ENCODE results near the gene M1AP.

M1AP gene

DNA sequence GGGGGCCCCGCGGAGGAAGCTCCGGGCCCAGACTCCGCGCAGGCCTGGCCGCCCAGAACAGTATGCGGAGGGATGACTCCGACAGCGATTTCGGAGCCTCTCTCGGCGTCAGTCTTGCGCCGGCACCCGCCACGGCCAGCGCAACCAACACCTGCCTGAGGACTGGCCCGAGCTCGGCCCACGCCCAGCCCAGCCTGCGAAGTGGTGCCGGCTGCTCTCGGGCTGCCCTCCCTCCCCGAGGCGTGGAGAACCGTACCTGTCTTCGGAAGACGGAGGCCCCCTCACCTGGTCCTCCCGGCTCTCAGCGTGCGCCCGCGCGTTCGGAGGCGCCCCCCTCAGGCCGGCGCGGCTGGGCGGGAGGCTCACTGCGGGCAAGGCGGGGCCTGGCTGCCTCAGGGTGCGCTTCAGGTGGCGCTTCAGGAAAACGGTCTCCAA, at the start of gene M1AP:
Gene M1AP (minus strand): TSS at position 322 of the 435 bp plus-strand sequence. CDS start 8,055 bp downstream, outside the sequence.
- no peak for DNase-seq (ENCODE audit: insufficient read length, low spot score)
- no peak for FAIRE-seq
- TF ChIP-seq, protein P1, sequence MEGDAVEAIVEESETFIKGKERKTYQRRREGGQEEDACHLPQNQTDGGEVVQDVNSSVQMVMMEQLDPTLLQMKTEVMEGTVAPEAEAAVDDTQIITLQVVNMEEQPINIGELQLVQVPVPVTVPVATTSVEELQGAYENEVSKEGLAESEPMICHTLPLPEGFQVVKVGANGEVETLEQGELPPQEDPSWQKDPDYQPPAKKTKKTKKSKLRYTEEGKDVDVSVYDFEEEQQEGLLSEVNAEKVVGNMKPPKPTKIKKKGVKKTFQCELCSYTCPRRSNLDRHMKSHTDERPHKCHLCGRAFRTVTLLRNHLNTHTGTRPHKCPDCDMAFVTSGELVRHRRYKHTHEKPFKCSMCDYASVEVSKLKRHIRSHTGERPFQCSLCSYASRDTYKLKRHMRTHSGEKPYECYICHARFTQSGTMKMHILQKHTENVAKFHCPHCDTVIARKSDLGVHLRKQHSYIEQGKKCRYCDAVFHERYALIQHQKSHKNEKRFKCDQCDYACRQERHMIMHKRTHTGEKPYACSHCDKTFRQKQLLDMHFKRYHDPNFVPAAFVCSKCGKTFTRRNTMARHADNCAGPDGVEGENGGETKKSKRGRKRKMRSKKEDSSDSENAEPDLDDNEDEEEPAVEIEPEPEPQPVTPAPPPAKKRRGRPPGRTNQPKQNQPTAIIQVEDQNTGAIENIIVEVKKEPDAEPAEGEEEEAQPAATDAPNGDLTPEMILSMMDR (IDR thresholded peaks at IDR 0.05; ENCODE audit: insufficient read depth, missing control alignments) = no peak

- TF ChIP-seq, protein P1 (IDR thresholded peaks at IDR 0.05; ENCODE audit: insufficient read depth, missing control alignments) = no peak
- DNase-seq (ENCODE audit: insufficient read length, low spot score) = no peak
- no peak for FAIRE-seq
Observed at GRCh38 chr2:74696829-74697228, 48.7 kb upstream of the M1AP start.

GRCh38 chr2:74695663-74696062, 47.5 kb upstream of the M1AP start:
- DNase-seq (ENCODE audit: insufficient read length, low spot score) (no peak), FAIRE-seq (no peak)
- TF ChIP-seq, protein P1 (IDR thresholded peaks at IDR 0.05; ENCODE audit: insufficient read depth, missing control alignments) = no peak

- DNase-seq (ENCODE audit: insufficient read length, low spot score) (no peak), FAIRE-seq (no peak)
- TF ChIP-seq, protein P1 (IDR thresholded peaks at IDR 0.05; ENCODE audit: insufficient read depth, missing control alignments) = no peak
Observed at GRCh38 chr2:74694281-74694680, 46.2 kb upstream of the M1AP start.

DNA sequence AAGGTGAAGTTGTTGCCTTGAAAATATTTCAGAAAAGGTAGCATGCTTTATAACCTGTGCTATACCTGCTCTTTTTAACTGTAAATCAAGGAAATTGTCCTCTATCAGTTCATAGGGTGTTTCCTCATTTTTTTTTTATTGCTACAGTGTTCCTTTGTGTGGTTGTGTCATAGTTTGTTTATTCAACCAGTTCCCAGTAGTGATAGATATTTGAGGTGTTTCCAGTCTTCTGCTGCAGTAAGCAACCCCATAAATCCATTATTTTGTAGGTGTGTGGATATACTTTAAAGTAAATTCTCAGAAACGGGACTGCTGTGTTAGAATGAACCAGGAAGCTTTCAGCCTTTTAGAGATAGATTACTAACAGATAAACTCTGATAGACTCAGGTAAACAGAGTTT, 45.5 kb upstream of the M1AP start:
- TF ChIP-seq, protein P1 (IDR thresholded peaks at IDR 0.05; ENCODE audit: insufficient read depth, missing control alignments) = no peak
- DNase-seq (ENCODE audit: insufficient read length, low spot score) (no peak), FAIRE-seq (no peak)

DNA sequence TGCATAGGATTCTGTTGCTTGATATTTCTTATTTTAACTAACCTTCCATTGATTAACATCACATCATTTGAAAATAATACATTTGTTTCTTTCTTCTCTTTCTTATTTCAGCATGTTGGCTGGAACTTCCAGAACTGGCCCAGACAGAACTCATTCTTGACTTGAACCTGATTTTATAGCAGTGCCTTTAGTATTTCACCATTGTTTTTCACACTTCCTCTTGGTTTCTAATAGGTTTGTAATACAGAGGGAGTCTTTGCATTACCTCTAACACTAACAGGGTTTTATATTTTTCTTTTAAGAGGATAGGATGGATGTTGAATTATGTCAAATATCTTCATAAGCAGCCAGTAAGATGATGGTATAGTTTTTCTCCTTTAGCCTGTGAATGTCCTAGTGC, 45.1 kb upstream of the M1AP start:
- no peak for FAIRE-seq
- DNase-seq (ENCODE audit: insufficient read length, low spot score) = no peak
- TF ChIP-seq, protein P1 (IDR thresholded peaks at IDR 0.05; ENCODE audit: insufficient read depth, missing control alignments) = no peak

DNA sequence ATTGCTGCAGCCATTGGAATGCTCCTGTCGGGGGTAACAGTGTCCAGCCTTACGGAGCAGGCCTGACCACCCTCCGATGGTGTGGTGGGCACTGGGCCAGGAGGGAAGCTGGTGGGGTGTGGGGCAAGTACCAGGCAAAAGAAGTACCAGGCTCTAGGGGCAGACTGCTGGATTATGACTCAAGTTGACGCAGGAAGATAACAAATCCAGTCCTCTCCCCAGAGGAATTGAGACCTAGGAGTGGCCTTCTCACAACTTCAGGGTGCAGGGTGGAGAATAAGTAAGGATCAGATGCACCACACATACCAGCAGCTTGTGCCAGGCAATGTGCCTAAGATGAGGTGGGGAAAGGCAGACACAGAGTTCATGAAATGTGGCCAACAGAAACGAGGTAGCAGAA, 43.8 kb upstream of the M1AP start:
- TF ChIP-seq, protein P1 (IDR thresholded peaks at IDR 0.05; ENCODE audit: insufficient read depth, missing control alignments) = no peak
- FAIRE-seq (no peak), DNase-seq (ENCODE audit: insufficient read length, low spot score) (no peak)

Data from D721Med (cell line).